Renal pelvis (tissue), 3 donors: ENCODE data around the gene NFKBIZ. TPM values are rescaled to one million over a fixed set of nuclear protein-coding genes. Genes with fewer than 3 reads are reported as not detected.

ENCODE experiments used
- polyA plus RNA-seq, 3 donors: library from polyadenylated mRNA; unstranded; fragments of 120-200 nt; gene quantifications; one replicate each; pipeline ENCODE4 v1.2.1, GENCODE V29; 2013; ENCODE audit not compliant: insufficient read length in 3 of 3

NFKBIZ gene
- polyA plus RNA-seq, 3 donors = 4.2 to 14.2 (median 11.3) TPM

Other genes starting within 250 kb of the NFKBIZ start
- 10 to 100 TPM; 19.3 to 23.9 (median 22.6) TPM for gene ZBTB11, start 172.4 kb upstream of the NFKBIZ start, polyA plus RNA-seq
- 1,000 to 10,000 TPM; 1,471 to 1,682 (median 1,545) TPM for gene RPL24, start 162.8 kb upstream of the NFKBIZ start, polyA plus RNA-seq
- gene CEP97, start 124.9 kb upstream of the NFKBIZ start, polyA plus RNA-seq = 10 to 100 TPM; 11.8 to 19.9 (median 15.1) TPM
- 1 to 10 TPM; 6.4 to 7.5 (median 7.1) TPM for gene NXPE3, start 70.3 kb upstream of the NFKBIZ start, polyA plus RNA-seq